VCaP (cell line): ENCODE results near the gene LCN12.

Source experiments
- H3K27ac ChIP-seq: fragments of 450-650 bp; 2 replicates; pipeline ENCODE4 v1.5.1; 2017
- TF ChIP-seq, protein P1 (sequence below): fragments of 450-650 bp; conservative IDR thresholded peaks from 2 replicates; pipeline ENCODE4 v1.5.1; 2017; ENCODE audit warnings: mild to moderate bottlenecking, moderate library complexity

Gene LCN12

DNA sequence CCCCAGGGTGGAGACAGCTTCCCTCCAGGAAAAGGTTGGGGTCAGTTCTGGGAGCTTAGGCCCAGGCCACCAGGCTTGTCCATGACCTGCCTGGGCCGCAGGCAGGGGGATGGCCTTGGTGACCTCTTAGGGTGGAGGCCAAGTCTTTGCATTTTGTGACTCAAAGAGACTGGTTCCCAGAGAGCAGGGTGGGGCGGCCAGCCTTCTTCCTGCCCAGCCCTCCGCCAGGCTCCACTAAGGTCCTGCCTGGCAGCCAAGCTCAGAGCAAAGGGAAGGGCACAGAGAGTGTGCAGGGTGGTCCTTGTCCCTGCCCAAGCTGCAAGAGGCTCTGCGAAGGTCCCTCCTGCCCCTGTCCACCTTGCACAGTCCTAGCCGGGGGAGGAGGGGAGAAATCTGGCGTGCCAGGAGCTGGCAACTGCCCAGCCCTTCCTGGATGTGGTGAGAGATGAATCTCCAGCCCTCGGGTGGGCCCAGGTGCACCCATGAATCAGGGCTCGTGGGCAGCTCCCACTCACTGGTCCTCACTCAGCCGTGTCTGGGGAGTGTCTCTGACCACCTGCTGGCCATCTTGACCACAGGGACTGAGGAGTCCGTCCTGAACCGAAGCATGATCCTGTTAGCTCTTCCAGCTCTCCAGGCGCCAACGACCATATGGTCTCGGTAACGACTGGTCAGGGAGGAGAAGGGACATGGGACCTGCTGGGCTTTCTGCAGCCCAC lies 22.9 kb downstream of the LCN12 start:
- no peak overlapping the region for H3K27ac ChIP-seq
- TF ChIP-seq, protein P1, sequence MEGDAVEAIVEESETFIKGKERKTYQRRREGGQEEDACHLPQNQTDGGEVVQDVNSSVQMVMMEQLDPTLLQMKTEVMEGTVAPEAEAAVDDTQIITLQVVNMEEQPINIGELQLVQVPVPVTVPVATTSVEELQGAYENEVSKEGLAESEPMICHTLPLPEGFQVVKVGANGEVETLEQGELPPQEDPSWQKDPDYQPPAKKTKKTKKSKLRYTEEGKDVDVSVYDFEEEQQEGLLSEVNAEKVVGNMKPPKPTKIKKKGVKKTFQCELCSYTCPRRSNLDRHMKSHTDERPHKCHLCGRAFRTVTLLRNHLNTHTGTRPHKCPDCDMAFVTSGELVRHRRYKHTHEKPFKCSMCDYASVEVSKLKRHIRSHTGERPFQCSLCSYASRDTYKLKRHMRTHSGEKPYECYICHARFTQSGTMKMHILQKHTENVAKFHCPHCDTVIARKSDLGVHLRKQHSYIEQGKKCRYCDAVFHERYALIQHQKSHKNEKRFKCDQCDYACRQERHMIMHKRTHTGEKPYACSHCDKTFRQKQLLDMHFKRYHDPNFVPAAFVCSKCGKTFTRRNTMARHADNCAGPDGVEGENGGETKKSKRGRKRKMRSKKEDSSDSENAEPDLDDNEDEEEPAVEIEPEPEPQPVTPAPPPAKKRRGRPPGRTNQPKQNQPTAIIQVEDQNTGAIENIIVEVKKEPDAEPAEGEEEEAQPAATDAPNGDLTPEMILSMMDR, result no peak

DNA sequence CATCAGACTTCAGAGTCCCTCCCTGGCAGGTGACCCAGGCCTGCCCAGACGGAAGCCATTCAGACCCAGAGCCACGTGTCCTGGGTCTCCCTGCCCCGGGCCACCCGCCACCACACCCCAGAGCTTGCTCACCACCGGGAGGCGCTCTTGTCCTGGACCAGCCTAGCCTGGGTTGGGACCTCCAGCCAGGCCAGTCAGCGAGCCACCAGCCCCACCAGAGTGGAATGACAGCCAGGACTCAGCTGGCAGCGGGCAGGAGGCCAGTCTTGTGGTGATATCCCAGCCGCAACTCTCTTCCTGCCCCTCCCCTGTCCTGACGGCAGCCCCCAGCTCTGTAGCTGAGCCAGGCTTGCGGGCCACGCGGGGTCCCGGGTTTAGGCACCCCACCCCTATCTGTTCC lies 23.6 kb downstream of the LCN12 start:
- H3K27ac ChIP-seq, result no peak overlapping the region
- TF ChIP-seq, protein P1, result no peak

DNA sequence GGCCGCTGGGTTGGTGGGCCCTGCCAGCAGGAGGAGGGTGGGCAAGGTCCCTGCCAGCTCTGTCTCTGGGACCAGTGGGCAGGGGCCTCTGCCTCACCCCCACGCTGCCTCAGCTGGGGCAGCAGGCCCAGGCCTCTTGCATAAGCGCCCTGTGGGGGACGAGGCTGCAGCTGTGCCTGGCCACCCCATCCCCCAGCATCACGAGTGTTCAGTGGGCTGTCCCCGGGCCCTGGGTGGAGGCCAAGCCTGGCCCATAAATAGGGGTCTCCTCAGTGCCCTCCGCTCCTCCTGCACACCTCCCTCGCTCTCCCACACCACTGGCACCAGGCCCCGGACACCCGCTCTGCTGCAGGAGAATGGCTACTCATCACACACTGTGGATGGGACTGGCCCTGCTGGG lies 25.1 kb downstream of the LCN12 start, which contains the start of gene PTGDS:
Gene PTGDS (plus strand): TSS at position 282 of the 400 bp plus-strand sequence. CDS start 75 bp downstream, at position 357.
- TF ChIP-seq, protein P1, result no peak
- H3K27ac ChIP-seq, result peak within 1 kb of the TSS; percentile 31; the same call in 1 of the 2 replicates

DNA sequence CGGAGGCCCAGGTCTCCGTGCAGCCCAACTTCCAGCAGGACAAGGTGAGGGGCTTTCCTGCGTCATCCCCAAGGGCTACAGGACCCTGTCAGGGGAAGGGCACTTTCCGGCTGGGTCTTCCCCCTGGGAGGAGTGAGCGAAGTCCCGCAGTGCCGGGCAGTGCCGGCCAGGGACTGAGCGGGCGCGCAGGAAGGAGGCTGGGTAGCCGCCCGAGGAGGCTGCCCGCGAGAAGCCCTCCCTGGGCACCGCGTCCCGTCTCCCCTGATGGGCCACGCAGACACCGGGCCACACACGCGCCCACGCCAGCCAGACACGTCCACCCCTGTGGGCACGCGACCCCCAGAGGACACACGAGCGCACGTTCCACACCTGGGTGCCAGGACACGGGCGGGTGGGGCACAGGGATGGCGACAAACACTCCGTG lies 25.6 kb downstream of the LCN12 start:
- TF ChIP-seq, protein P1, result no peak
- peak overlapping the region; percentile 31; the same call in 1 of the 2 replicates for H3K27ac ChIP-seq

DNA sequence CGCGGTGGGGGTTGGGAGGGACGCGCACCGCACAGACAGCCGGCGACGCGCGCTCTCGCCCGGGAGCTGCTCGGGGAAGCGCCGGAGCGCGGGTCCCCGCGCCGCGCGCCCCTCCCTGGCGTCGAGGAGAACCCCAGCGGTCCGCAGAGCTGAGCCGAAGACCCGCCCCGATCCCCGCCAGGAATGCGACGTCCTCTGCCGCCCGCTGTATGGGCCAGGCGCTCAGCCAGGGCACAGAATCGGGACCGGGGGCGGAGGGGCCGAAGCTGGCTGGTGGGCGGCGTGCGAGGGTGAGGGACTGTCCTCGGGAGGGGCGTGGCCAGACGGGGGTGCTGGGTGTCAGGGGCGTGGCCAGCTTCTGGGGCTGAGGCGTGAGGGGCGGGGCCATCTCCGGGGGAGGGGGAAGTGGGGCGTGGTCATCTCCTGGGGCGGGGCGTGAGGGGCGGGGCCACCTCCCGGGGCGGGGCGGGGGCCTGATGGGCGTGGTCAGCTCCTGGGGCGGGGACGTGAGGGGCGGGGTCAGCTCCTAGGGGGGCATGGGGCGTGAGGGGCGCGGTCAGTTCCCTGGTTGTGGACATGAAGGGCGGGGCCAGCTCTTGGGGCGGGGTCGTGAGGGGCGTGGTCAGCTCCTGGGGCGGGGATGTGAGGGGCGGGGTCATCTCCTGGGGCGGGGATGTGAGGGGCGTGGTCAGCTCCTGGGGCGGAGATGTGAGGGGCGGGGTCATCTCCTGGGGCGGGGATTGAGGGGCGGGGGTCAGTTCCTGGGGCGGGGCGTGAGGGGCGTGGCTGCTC lies 26.2 kb downstream of the LCN12 start:
- H3K27ac ChIP-seq, result peak overlapping the region; percentile 31; the same call in 1 of the 2 replicates
- TF ChIP-seq, protein P1, result no peak

DNA sequence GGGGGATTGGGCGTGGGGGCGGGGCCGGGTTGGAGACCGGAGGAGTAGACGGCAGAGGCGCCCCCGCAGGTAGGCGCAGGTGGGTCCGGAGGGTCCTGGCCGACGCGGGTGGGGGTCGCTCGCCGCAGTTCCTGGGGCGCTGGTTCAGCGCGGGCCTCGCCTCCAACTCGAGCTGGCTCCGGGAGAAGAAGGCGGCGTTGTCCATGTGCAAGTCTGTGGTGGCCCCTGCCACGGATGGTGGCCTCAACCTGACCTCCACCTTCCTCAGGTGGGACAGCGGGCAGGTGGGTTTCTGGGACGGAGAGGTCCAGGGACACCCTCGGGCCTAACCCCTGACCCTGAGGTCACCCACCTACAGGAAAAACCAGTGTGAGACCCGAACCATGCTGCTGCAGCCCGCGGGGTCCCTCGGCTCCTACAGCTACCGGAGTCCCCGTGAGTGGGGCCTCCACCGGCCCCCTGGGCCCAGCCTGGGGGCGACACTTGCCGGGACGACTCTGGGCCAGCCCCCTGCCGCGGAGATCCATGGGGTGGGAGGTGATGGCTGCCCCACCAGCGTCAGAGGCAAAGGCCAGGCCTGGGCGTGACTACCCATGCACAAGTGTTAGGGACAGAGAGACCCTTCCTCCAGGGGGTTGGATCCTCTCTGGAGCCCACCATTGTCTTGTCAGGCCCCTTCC lies 26.9 kb downstream of the LCN12 start:
- TF ChIP-seq, protein P1, result no peak
- H3K27ac ChIP-seq, result no peak overlapping the region
